AG10803 (cell line): ENCODE results near the gene IL17REL.

ENCODE experiments used
- DNase-seq: peaks from one replicate; pipeline ENCODE4 v3.0.0; 2010; ENCODE audit warnings: low read depth
- H3K4me3 ChIP-seq: 2 replicates; pipeline ENCODE4 v1.5.1; 2011; ENCODE audit warnings: mild to moderate bottlenecking, low read length, control low read depth
- TF ChIP-seq, protein P1 (sequence below): conservative IDR thresholded peaks from 2 replicates; pipeline ENCODE4 v1.5.1; 2011; ENCODE audit warnings: mild to moderate bottlenecking, low read length, control low read depth, inconsistent platforms

Gene IL17REL

DNA sequence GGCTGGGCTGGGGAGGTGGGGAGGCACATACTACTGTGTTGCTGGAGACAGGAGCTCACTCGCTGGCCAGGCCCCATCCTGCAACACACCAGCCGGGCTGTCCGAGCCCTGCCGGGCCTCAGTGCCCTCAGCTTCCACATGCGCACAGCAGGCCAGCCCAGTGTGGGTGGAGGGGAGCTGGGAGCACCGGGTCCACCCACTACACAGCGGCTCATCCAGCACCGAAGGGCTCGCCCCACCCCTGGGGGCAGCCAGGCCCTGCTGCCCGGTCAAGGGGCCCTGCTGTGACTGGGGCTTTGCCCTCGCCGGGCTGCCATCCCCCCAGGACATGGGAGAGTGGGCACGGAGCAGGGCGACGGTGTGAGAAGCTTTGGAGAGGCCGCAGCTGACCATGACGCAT, 36.3 kb upstream of the IL17REL start:
- TF ChIP-seq, protein P1, sequence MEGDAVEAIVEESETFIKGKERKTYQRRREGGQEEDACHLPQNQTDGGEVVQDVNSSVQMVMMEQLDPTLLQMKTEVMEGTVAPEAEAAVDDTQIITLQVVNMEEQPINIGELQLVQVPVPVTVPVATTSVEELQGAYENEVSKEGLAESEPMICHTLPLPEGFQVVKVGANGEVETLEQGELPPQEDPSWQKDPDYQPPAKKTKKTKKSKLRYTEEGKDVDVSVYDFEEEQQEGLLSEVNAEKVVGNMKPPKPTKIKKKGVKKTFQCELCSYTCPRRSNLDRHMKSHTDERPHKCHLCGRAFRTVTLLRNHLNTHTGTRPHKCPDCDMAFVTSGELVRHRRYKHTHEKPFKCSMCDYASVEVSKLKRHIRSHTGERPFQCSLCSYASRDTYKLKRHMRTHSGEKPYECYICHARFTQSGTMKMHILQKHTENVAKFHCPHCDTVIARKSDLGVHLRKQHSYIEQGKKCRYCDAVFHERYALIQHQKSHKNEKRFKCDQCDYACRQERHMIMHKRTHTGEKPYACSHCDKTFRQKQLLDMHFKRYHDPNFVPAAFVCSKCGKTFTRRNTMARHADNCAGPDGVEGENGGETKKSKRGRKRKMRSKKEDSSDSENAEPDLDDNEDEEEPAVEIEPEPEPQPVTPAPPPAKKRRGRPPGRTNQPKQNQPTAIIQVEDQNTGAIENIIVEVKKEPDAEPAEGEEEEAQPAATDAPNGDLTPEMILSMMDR: no peak
- H3K4me3 ChIP-seq: no peak overlapping the region
- no peak for DNase-seq

DNA sequence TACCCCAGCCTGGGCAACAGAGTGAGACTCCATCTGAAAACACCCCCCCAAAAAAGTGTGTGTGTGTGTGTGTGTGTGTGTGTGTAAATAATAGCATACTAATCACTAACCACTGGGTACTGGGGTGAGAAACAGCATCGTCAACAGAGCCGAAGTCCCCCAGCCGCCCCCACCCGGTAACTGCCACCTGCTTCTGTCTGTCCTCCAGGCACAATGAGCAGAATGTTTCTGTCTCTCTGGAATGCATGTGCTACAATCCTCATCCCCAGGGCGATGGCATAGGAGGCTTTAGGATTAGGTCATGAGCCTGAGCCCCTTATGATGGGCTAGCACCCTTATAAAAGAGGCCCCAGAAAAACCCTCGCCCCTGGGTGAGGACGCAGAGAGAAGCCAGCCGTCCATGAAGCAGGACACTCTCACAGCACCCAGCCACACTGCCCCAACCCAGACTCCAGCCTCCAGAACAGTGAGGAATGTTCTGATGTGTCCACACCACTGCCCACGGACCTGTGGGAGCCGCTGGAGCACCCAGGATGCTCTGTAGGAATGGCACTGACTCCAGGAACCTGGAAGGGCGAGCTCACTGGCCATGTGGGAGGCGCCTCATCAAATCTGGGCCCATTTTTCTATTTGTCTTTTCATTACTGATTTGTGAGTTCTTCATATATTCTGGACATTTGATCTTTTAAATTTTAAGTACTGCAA, 35.6 kb upstream of the IL17REL start:
- DNase-seq: no peak
- TF ChIP-seq, protein P1: no peak
- H3K4me3 ChIP-seq: no peak overlapping the region

DNA sequence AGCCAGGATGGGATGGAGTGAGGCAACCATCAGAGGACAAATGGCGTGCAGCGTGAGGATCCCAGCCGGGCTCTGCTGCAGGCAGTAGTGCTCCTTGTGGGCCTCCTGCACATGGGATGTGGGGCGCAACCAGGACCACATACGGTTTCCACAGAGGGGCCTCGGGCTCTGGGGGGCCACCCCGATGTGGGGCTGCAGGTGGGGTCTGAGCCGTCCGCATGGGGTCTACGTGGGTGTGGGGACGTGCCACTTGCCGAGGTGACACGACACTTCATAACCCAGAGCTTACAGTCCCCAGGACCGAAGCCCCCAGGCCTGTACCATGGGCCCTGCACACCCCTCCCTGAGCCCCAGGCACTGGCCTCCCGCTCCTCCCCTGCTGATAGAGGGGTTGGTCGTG, 34.8 kb upstream of the IL17REL start:
- TF ChIP-seq, protein P1: no peak
- no peak for DNase-seq
- no peak overlapping the region for H3K4me3 ChIP-seq

DNA sequence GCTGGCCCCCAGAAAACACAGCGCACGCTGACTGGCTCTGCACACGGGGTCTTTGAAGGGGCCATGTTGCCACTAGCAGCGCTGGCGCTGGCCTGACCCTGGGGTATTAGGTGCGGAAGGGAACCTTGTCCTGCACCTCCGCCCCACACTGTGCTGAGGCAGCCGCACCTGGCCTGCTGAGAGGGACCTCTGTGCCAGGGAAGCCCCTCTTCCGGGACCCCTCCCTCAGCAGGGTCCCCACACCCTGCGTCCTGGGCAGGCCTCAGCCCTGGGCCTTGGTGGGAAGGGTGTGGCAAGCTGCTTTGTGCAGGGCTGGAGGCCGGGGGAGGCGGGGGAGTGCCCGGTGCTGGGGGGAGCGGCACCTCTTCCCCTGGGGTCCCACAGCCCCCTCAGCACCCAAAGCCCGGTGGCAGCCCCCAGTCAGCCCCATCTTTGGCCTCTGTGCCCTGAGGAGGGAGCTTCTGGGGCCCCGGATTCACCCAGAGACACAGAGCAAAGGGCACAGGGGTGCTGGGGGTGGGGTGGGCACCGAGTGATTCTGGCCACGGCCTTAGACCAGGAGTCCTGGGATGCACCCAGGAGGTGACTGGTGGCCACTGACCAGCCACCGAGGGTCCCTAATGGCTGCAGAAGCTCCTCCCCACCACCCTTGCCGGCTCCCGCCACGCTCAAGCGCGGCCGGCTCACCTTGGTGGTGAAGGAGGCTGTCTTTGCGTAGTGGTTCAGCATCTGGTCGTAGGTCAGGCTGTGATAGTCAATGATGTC, 34.1 kb upstream of the IL17REL start:
- TF ChIP-seq, protein P1: no peak
- DNase-seq: no peak
- H3K4me3 ChIP-seq: no peak overlapping the region

DNA sequence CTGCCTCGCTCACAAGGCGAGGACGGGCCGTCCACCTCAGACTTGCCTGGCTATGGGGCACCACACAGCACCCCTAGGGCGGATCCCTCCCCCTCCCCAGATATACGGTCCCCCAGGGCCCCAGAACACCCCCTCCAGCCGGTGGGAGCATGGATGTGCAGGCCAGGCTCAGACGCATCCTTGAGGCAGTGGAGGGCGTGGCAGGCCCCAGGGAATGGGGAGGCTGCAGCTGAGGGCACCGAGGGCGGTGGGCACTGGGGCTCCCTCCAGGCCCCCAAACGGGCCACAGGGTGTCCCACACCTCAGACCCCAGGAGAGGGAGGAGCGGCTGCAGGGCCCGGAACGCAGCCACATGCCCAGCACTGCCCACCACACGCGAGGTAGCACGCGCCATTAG, 33.5 kb upstream of the IL17REL start:
- TF ChIP-seq, protein P1: no peak
- DNase-seq: no peak
- no peak overlapping the region for H3K4me3 ChIP-seq

DNA sequence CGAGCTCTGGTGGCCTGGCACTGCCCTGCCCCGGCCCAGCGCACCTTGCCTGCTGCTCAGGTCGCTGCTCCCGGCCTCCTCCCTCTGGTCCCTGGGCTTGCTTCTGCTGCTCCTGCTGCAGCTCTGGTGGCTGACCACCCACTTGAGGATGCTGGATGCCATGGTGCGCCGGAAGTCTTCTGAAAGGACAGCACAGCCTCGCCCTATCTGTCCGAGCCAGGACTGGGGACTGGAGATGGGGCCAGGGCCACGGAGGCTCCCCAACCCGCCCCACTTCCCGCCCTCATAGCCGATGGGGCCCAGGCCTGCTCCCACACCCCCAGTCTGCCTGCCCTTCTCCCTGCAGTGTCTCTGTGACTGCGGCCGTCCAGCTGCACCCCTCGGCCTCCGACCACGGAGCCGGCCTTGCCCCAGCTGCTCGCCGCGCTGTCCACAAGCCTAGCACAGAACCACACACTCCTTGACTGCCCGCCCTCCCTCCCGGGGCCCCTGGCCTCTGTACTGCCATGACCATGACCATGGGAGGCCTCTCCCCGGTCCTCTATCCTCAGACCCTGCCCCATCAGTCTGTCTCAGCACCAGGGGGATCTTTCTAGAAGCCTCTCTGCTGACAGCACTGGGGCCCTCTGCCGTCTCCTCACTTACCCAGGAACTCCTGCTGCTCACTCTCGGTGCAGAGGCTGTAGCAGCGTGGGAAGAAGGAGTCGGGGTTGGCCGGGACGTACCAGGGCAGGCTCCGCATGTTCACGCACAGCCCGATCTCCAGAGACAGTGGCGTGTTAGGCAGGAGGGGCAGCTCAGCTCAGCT, 32.9 kb upstream of the IL17REL start:
- TF ChIP-seq, protein P1: no peak
- DNase-seq: no peak

More for the DNA sequence above, 32.9 kb upstream of the IL17REL start:
- H3K4me3 ChIP-seq: no peak overlapping the region
